ENCODE results near the gene CAPRIN1.

DNA sequence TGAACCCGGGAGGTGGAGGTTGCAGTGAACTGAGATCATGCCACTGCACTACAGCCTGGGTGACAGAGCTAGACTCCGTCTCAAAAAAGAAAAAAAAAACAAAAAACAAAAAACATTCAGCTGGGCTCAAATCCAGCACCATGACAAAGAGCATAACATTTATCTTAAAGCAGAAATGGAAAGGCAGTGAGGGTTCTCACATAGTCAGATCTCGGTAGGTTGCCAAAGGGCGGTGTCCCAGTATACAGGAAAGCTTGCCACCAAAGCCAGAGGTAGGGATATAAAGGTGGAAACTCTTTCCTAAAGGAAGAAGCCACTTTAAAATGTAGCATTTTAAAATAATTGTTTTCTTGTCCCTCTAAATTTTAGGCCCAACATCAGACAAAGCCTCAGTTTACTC is 22.4 kb upstream of the CAPRIN1 start:
- TF ChIP-seq CTCF (IDR thresholded peaks at IDR 0.05), result no peak
- no peak for TF ChIP-seq POLR2A (IDR thresholded peaks at IDR 0.05)
